HG03469 (cell line): ENCODE results near the gene ABHD8.

ENCODE experiments used
- ATAC-seq: cut with Tn5 transposase; IDR thresholded peaks from one replicate; pipeline ENCODE4 v1.9.1; 2021; ENCODE audit warnings: mild to moderate bottlenecking, moderate library complexity, moderate number of reproducible peaks; ENCODE audit not compliant: unreplicated experiment

ABHD8 gene

GRCh38 chr19:17303167-17303939 lies at the start of gene ABHD8:
Gene ABHD8, minus strand, starts transcription at chr19:17303425. Its CDS starts 1,809 bp downstream, at chr19:17301616.
- ATAC-seq: peak; percentile 33

- no peak for ATAC-seq
Measured at GRCh38 chr19:17352608-17353280, 49.5 kb upstream of the ABHD8 start.

- no peak for ATAC-seq
Measured at GRCh38 chr19:17351815-17352435, 48.7 kb upstream of the ABHD8 start.

GRCh38 chr19:17348700-17349099 lies 45.5 kb upstream of the ABHD8 start:
- ATAC-seq: no peak

- ATAC-seq: no peak
Measured at GRCh38 chr19:17347877-17348276, 44.7 kb upstream of the ABHD8 start.

- ATAC-seq: no peak
Measured at GRCh38 chr19:17347361-17347760, 44.1 kb upstream of the ABHD8 start.

- ATAC-seq: no peak
Measured at GRCh38 chr19:17346109-17346671, 43.0 kb upstream of the ABHD8 start.

GRCh38 chr19:17341845-17342244 lies 38.6 kb upstream of the ABHD8 start:
- ATAC-seq: no peak

- no peak for ATAC-seq
Measured at GRCh38 chr19:17341386-17341785, 38.2 kb upstream of the ABHD8 start.

GRCh38 chr19:17340871-17341357 lies 37.7 kb upstream of the ABHD8 start:
- no peak for ATAC-seq

GRCh38 chr19:17340302-17340870 lies 37.2 kb upstream of the ABHD8 start:
- ATAC-seq: no peak

GRCh38 chr19:17339088-17339741 lies 36.0 kb upstream of the ABHD8 start:
- ATAC-seq: no peak

GRCh38 chr19:17338433-17339078 lies 35.3 kb upstream of the ABHD8 start:
- ATAC-seq: no peak

- ATAC-seq: no peak
Measured at GRCh38 chr19:17337675-17338432, 34.6 kb upstream of the ABHD8 start.

GRCh38 chr19:17336872-17337674 lies 33.8 kb upstream of the ABHD8 start, which contains the start of gene GTPBP3:
Gene GTPBP3, plus strand, starts transcription at chr19:17337553. Its CDS starts 59 bp downstream, at chr19:17337612.
- peak; percentile 66 for ATAC-seq

- no peak for ATAC-seq
Measured at GRCh38 chr19:17335575-17335974, 32.4 kb upstream of the ABHD8 start.

GRCh38 chr19:17334414-17335409 lies 31.5 kb upstream of the ABHD8 start, which contains the start of gene ANO8:
Gene ANO8, minus strand, starts transcription at chr19:17334855. Its CDS starts 185 bp downstream, at chr19:17334670.
- ATAC-seq: no peak
